Tibial nerve (tissue), 4 donors: Measurements from ENCODE around the gene ANAPC15. TPM values are rescaled to one million over a fixed set of nuclear protein-coding genes. Genes with fewer than 3 reads are reported as not detected.

Source experiments
- DNase-seq, 2 donors: peaks; one replicate each; pipeline ENCODE4 v3.0.0-alpha.2; 2019; ENCODE audit warnings: low spot score in 2 of 2
- H3K27ac ChIP-seq, 4 donors: fragments of 200-600 bp; sonication (generic) in 3 of 4; one replicate each; pipeline ENCODE4 v1.5.1; 2017 to 2019; ENCODE audit warnings: mild to moderate bottlenecking in 1 of 4
- H3K27me3 ChIP-seq, 2 donors: fragments of 200-600 bp; sonication (generic) in 1 of 2; one replicate each; pipeline versions ENCODE4 v1.5.1 to v1.6.0; 2017 to 2019
- H3K36me3 ChIP-seq, 3 donors: fragments of 200-600 bp; sonication (generic); one replicate each; pipeline ENCODE4 v1.5.1; 2018 to 2019
- H3K4me1 ChIP-seq, 4 donors: fragments of 200-600 bp; sonication (generic) in 3 of 4; one replicate each; pipeline ENCODE4 v1.5.1; 2017 to 2019
- H3K4me3 ChIP-seq, 4 donors: fragments of 200-600 bp; sonication (generic) in 3 of 4; one replicate each; pipeline ENCODE4 v1.5.1; 2017 to 2019; ENCODE audit warnings: mild to moderate bottlenecking in 1 of 4, moderate library complexity in 1 of 4
- H3K9me3 ChIP-seq, 4 donors: fragments of 200-600 bp; sonication (generic) in 3 of 4; one replicate each; pipeline ENCODE4 v1.5.1; 2017 to 2019
- EP300 ChIP-seq, 2 donors: sonication (generic); formaldehyde crosslinking; IDR thresholded peaks; one replicate each; pipeline ENCODE4 v1.6.1; 2017; ENCODE audit warnings: antibody characterized with exemption in 2 of 2, mild to moderate bottlenecking in 1 of 2
- POLR2A ChIP-seq, 2 donors: fragments of 450-650 bp; IDR thresholded peaks; one replicate each; pipeline ENCODE4 v1.6.1; 2017; ENCODE audit warnings: antibody characterized with exemption in 2 of 2, mild to moderate bottlenecking in 2 of 2, moderate library complexity in 2 of 2
- WGBS, 2 donors: methylation state at CpG; one replicate each; pipeline ENCODE4 v1.1.5; 2018; 5-methylcytosine and 5-hydroxymethylcytosine counted together
- total RNA-seq, 4 donors: library from RNA; depleted of rRNA; stranded (reverse); fragments of >200 nt; gene quantifications; one replicate each; pipeline ENCODE4 v1.1.0, GENCODE V29; 2016
- TF ChIP-seq, protein P1 (sequence below), 5 experiments: fragments of 200-600 bp in 3 of 5; fragments of 450-650 bp in 2 of 5; sonication (generic) in 3 of 5; IDR thresholded peaks; one replicate each; pipeline ENCODE4 v1.5.1; 2016 to 2019; ENCODE audit warnings: antibody characterized with exemption in 5 of 5, mild to moderate bottlenecking in 3 of 5, moderate library complexity in 2 of 5

The ANAPC15 gene
- total RNA-seq, 4 donors from 2014 or later, result 20.8 to 36.7 (median 30.8) TPM

DNA sequence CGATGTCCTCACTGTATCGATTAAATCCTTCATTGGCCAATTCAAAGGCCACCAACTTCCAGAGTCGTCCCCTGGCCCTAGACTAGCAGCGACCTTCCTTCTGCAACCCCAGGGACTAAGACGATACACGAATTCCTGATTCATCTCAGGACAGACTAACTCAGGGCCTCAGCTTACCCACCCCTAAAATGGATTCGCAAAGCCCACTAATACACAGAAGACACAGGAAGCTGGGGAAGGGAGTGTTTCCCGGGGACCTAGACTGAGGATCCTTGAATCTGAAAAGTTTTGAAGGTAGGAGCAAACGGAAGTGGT is 9.9 kb downstream of the ANAPC15 start:
- TF ChIP-seq POLR2A (IDR thresholded peaks at IDR 0.05), result no peak
- TF ChIP-seq EP300 (IDR thresholded peaks at IDR 0.05), result no peak
- TF ChIP-seq, protein P1, sequence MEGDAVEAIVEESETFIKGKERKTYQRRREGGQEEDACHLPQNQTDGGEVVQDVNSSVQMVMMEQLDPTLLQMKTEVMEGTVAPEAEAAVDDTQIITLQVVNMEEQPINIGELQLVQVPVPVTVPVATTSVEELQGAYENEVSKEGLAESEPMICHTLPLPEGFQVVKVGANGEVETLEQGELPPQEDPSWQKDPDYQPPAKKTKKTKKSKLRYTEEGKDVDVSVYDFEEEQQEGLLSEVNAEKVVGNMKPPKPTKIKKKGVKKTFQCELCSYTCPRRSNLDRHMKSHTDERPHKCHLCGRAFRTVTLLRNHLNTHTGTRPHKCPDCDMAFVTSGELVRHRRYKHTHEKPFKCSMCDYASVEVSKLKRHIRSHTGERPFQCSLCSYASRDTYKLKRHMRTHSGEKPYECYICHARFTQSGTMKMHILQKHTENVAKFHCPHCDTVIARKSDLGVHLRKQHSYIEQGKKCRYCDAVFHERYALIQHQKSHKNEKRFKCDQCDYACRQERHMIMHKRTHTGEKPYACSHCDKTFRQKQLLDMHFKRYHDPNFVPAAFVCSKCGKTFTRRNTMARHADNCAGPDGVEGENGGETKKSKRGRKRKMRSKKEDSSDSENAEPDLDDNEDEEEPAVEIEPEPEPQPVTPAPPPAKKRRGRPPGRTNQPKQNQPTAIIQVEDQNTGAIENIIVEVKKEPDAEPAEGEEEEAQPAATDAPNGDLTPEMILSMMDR (IDR thresholded peaks at IDR 0.05), result no peak
- no peaks in the 10 kb centered on the region for H3K27me3 ChIP-seq
- H3K4me1 ChIP-seq, result peaks cover 2 to 45% (median 25%) of the 10 kb centered on the region in 4 donors
- 2 to 4% methylated on average over 9 of the region's 9 CpGs for WGBS, 2 donors
- peaks cover 0 to 37% (median 10%) of the 10 kb centered on the region in 3 donors for H3K36me3 ChIP-seq
- peak overlapping the region; percentile 90 to 97 (median 94) for H3K27ac ChIP-seq
- no peaks in the 10 kb centered on the region for H3K9me3 ChIP-seq
- peak overlapping the region; percentile 81 to 92 (median 85) for H3K4me3 ChIP-seq
- no peak for DNase-seq

DNA sequence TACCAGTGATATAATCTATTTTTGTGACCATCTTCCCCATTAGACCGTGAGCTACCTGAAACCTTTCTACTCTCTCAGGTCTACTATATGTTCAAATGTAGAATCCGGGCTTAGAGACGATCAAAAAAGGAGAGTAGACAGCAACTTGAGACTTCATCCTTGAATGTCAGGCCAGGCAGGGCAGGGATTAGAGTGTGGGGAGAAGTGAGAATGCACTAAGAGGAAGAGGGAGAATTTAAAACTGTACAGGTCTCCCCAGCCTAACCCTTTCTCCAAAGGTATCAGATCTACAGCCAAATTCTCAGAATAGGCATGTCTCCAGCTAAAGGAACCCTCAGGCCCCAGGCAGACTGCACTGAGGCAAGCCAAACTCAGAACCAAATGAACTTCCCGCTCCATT is 10.3 kb downstream of the ANAPC15 start:
- Histone ChIP-seq H3K4me1 (peaks cover 2 to 45% (median 25%) of the 10 kb centered on the region in 4 donors), H3K27ac (peak overlapping the region; percentile 90 to 97 (median 94)), H3K9me3 (no peaks in the 10 kb centered on the region), H3K36me3 (peaks cover 0 to 39% (median 14%) of the 10 kb centered on the region in 3 donors), H3K27me3 (no peaks in the 10 kb centered on the region), H3K4me3 (peak overlapping the region; percentile 81 to 92 (median 85))
- TF ChIP-seq, protein P1 (IDR thresholded peaks at IDR 0.05), result no peak
- 44 to 53% methylated on average over 4 of the region's 4 CpGs for WGBS, 2 donors
- no peak for DNase-seq

DNA sequence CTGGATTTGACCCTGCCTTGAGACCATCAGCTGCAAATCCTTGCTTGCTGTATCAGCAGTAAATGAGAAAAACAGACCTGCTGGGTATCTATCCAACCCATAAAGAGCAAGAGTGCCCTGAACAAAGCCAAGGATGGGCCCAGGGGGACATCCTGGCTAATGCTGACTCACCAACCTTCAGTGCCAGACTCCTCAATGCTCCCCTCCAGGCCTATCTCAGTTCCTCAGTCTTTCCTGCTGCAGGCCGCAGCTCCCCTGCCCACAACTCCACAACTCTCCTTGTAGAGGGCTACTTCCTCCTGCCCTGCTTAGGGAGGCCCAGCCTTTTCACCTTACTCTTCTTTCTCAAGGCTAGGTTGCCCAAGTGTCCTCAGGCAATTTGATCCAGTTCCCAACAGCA is 12.0 kb downstream of the ANAPC15 start:
- Histone ChIP-seq H3K36me3 (peaks cover 0 to 56% (median 21%) of the 10 kb centered on the region in 3 donors), H3K9me3 (no peaks in the 10 kb centered on the region), H3K4me3 (no peak overlapping the region), H3K27ac (peak overlapping the region in 2 of 4 donors; percentile 15 to 48), H3K27me3 (no peaks in the 10 kb centered on the region), H3K4me1 (peaks cover 2 to 45% (median 25%) of the 10 kb centered on the region in 4 donors)
- no peak for DNase-seq
- WGBS, 2 donors, result 76 to 79% methylated on average over 1 of the region's 1 CpG
- TF ChIP-seq EP300 (IDR thresholded peaks at IDR 0.05) (no peak), POLR2A (IDR thresholded peaks at IDR 0.05) (no peak)
- TF ChIP-seq, protein P1 (IDR thresholded peaks at IDR 0.05), result no peak

DNA sequence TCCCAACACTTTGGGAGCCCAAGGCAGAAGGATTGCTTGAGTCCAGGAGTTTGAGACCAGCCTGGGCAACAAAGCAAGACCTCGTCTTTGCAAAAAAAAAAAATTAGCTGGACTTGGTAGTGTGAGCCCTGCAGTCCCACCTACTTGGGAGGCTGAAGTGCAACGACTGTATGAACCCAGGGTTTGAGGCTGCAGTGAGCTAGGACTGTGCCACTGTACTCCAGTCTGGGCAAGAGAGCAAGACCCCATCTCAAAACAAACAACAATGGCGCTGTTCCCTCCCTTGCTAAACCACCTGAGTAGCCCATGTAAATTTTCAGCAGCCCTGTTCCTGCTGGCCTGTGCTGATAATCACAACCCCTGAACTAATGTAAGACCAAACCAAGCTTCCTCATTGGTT is 12.5 kb downstream of the ANAPC15 start:
- Histone ChIP-seq H3K9me3 (no peaks in the 10 kb centered on the region), H3K27me3 (no peaks in the 10 kb centered on the region), H3K4me3 (no peak overlapping the region), H3K36me3 (peaks cover 0 to 60% (median 21%) of the 10 kb centered on the region in 3 donors), H3K27ac (no peak overlapping the region), H3K4me1 (peaks cover 2 to 45% (median 25%) of the 10 kb centered on the region in 4 donors)
- DNase-seq, result no peak
- TF ChIP-seq POLR2A (IDR thresholded peaks at IDR 0.05), result no peak
- TF ChIP-seq, protein P1 (IDR thresholded peaks at IDR 0.05), result no peak
- no peak for TF ChIP-seq EP300 (IDR thresholded peaks at IDR 0.05)
- WGBS, 2 donors, result 76 to 78% methylated on average over 3 of the region's 3 CpGs

DNA sequence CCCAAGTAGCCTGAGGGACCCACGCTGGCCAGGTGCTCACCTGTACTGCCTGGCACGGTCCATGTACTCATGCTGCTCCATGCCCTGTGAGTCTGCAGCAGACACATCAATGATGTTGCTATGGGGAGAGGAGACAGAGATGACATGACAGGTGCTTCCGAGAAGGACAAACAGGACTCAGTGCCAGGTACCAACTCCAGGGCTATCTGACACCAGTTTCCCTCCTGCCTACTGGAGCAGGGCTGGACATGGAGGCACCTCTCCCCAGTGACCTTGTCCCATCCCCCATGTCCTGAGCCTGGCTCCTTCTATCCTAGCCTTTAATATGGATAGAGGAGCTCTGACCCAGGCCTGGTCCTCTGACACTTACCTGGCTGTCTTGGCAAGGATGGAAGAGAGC is 13.8 kb downstream of the ANAPC15 start:
- Histone ChIP-seq H3K36me3 (peaks cover 0 to 73% (median 21%) of the 10 kb centered on the region in 3 donors), H3K4me3 (no peak overlapping the region), H3K27me3 (no peaks in the 10 kb centered on the region), H3K27ac (no peak overlapping the region), H3K4me1 (peaks cover 2 to 40% (median 23%) of the 10 kb centered on the region in 4 donors), H3K9me3 (no peaks in the 10 kb centered on the region)
- TF ChIP-seq EP300 (IDR thresholded peaks at IDR 0.05), result no peak
- TF ChIP-seq POLR2A (IDR thresholded peaks at IDR 0.05), result no peak
- TF ChIP-seq, protein P1 (IDR thresholded peaks at IDR 0.05), result no peak
- DNase-seq, result no peak
- 100% methylated on average over 1 to 3 of the region's 3 CpGs for WGBS, 2 donors
